Superior temporal gyrus (tissue), 1 donor: ENCODE results near the gene LRMDA.

Experiments used
- DNase-seq: peaks from one replicate; pipeline ENCODE4 v3.0.0-alpha.2; 2016; ENCODE audit errors: extremely low spot score

Gene LRMDA

DNA sequence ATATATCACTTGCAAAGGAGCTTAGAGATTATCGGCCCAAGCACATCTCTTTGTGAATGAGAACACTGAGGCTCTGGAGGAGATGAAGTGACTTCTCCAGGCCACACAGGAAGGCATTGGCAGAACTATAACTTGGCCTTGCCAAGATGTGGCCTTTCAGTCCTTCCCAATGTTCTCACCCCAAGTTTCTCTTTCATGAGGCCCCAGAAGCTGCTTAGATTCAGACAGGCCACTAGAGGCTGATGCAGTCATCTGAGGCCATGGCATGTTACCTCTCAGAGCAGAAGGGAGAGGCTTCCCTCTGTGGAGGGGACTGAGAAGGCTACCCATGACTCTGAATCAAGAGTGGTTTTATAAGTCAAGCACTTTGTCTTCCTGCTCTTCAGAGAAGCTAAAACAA lies 1003.7 kb downstream of the LRMDA start:
- DNase-seq = no peak

GRCh38 chr10:76436401-76436811 lies 1005.0 kb downstream of the LRMDA start:
- no peak for DNase-seq

- no peak for DNase-seq
Observed at GRCh38 chr10:76436981-76437380, 1005.6 kb downstream of the LRMDA start.

- DNase-seq = no peak
Observed at GRCh38 chr10:76440426-76440825, 1009.0 kb downstream of the LRMDA start.

- DNase-seq = no peak
Observed at GRCh38 chr10:76442113-76442512, 1010.7 kb downstream of the LRMDA start.

DNA sequence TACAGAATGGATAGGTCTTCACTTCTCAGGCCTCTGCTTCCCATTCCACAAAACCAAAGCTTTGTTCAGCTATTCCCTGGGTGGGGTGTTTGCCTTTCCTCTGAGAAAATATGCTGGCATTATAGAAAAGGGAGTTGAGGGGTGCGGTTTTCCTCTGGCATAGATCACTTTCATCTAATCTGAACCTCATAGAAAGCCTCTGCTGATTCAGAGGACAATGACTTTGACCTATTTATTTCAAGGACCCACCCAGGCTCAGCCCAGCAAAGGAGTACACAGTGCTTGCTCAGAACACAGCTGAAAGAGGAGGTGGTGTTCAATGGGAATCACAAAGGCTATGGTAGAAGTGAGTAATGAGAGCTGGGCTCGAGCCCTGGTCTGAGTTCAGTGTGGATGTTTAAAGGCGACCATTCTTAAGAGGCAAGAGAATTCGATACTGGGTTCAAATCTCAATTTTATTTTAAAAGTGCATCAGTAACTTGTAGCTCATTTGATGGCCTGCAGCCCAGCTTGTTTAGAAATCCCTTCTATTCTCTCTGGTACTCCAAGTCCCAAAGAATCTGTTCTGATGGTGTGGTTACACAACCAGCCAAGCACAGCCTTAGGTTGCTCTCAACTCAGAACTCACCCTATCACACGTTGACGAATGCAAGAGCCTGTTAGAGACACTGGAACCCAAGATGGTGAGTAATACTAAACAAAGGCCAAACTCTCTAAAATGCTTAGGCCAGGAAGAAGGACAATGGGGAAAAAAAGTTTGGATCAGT lies 1012.8 kb downstream of the LRMDA start:
- DNase-seq = no peak

DNA sequence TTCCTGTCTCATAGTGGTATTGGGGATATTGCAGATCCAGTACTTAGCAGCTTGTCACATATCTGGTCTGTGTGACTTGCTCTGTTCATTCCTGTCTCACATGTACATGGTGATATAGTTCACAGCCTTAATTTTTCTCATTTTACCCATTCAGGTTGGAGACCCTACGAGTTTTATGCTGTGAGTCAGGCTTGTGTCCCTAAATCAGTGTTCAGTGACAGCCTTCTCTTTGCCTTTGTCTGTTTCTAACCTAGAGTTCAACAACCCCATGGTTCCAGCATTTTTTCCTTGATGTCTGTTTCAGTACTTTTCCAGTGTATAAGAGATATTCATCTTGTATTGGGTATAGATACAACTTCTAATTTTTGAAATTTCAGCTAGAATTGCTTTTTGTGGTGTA lies 1016.2 kb downstream of the LRMDA start:
- no peak for DNase-seq

- DNase-seq = no peak
Observed at GRCh38 chr10:76451911-76452310, 1020.5 kb downstream of the LRMDA start.

DNA sequence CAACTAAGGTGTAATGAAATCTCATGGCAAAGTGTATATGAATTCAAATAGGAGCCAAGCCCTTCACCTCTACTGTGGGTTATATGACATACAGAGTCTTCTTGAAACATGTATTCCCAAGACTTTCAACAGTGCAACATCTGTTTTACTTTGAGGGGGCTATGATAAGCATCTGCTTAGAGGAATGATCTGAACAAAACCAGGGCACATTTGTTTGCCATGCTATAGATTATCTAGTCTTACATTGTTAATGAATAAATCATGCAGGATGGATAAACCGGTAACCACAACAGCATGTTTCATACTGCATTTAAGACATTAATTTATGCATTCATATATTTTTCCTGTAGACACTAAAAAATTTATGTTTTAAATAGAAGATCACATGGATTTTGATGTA lies 1021.9 kb downstream of the LRMDA start:
- DNase-seq = no peak

DNA sequence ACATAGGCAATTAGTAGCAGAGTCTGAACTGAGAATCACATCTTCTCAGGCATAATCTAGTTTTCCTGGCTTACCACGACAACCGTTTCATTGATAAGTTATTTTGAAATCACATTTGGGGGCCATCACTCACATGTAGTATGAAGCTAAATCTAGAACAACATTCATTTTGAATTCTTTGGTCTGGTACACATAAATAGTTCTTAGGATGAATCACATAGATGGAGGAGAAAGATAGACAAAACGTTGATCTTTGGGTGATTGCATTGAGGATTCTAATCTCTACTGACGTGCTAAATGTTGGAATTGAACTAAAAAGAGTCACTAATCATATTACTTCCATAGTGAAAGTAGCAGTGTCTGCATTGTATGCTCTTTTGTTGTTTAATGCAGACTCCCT lies 1022.6 kb downstream of the LRMDA start:
- DNase-seq = no peak

GRCh38 chr10:76454506-76455140 lies 1023.2 kb downstream of the LRMDA start:
- DNase-seq = no peak

DNA sequence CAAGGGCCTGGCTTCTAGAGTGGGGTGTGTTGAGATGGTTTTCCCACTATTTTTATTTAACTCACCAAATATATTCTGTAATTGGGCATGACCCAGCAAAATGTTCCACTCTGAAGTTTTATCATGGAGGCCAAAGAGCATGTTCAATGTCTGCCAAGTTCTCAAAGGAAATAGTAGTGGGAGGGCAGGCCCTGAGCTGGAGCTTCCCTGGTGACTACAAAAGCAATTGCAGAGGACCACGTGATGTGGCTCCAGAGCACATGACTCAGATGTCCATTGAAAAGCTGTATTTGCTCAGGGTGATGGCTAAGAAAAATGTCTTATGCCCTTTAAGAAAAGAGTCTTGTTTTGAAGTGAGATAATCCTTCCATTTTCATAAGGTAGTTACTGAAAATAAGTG lies 1024.8 kb downstream of the LRMDA start:
- no peak for DNase-seq

DNA sequence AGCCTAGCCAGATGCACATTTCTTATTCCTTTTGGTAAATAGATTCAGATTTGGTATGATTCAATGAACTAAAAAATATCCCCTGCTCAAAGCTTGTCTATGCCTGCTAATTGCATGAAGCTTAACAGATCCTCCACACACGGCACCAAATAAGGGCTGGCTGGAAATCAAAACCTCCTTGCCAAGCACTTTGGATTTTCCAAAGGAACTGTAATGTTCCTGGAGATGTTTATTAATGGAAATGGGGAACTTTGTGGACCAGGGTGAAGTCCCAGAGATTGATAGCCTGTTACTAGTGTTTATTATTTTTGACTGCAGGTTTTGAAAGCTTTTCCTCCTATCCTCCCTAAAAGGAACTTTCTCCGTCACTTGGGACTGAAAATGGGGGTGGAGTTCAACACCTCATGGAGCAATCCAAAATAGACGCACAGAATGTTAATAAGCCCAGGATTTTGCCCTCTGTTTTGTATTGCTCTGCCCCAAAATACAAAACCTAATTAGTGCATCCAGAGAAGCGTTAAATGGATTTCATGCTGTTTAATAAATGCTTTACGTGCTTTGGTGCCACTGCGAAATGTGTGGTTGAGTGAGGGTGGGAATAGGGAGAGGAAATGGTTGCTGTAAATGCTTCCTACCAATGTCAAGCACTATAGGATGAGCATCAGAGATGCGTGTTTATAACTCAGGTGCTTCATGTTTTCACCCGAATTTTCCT lies 1027.7 kb downstream of the LRMDA start:
- DNase-seq = peak; percentile 48

DNA sequence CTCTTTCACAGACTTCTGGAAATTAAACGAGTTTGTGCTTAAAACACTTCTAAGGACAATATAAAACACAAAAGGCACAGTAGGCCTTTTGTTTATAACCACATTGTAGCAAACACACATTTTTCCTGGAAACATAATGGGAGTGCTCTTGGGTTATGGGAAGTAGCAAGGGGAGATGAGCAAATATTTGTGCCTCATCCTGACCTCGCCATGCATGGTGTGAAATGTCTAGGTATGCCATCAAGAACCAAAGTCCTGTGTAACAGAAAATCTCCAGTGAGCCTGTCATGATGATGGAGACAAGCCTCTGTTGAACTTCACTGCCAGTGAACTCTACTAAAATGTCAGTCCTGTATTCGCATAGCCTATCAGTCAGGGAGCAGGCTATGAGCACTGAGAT lies 1029.6 kb downstream of the LRMDA start:
- no peak for DNase-seq

- no peak for DNase-seq
Observed at GRCh38 chr10:76463111-76463510, 1031.7 kb downstream of the LRMDA start.

DNA sequence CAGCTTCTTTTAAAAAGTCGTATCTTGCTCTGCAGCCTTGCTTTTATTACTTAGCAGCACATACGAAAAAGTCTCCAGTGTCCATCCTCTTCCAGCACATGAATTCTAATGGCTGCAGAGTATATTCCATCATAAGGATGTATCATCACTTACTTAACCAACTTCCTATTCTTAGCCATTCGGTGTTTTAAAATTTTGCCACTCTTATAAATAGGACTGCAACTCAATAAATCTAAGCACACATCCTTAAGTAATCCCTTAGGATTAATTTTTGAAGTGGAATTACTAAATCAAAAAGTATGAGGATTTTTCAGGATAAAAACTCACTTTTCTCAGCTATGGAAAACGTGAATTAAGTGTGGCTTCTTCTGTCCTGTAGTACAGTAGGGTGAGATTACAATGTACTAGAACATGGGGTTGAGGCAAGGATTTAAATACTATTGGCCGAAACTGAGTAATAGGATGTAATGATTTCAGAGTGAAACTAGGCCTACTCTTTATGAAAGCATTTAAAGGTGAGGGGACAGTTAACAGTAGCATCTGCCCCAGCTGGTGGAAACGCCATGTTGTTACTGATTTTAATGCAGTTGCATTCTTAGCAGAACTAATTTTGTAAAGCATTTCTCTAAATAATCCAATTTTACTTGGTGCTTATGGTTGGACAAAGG lies 1035.5 kb downstream of the LRMDA start:
- no peak for DNase-seq

DNA sequence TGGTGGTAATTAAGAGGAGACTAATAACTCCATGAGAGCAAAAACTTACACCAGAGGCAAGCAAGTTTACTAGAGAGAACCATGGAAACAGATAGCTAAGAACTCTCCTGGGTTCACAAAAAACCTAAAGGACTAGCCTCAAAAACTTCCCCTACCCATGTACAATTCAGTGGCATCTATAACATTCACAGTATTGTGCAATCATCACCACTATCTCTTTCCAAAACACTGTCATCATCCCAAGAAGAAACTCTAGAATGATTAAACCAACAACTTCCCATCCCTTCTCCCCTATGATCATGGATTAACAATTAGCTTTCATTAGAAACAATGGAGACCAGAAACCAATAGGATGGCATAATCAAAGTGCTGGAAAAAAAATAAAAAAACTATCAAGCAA lies 1038.3 kb downstream of the LRMDA start:
- no peak for DNase-seq

- no peak for DNase-seq
Observed at GRCh38 chr10:76479103-76479790, 1047.8 kb downstream of the LRMDA start.

GRCh38 chr10:76481178-76481577 lies 1049.8 kb downstream of the LRMDA start:
- DNase-seq = no peak

GRCh38 chr10:76487582-76487981 lies 1056.2 kb downstream of the LRMDA start:
- DNase-seq = no peak

DNA sequence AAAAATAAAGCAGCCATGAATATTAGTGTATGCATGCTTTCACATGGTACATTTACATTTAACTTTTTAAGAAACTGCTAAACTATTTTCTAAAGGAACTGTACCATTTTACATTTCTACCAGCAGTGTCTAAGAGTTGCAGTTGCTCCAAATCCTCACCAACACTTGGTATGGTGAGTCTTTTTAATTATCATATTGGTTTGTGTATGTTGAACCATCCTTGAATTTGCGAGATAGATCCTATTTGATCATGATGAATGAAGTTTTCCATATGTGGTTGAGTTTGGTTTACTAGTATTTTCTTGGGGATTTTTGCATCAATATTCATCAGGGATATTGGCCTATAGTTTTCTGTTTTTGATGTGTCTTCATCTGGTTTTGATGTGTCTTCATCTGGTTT lies 1057.2 kb downstream of the LRMDA start:
- no peak for DNase-seq

DNA sequence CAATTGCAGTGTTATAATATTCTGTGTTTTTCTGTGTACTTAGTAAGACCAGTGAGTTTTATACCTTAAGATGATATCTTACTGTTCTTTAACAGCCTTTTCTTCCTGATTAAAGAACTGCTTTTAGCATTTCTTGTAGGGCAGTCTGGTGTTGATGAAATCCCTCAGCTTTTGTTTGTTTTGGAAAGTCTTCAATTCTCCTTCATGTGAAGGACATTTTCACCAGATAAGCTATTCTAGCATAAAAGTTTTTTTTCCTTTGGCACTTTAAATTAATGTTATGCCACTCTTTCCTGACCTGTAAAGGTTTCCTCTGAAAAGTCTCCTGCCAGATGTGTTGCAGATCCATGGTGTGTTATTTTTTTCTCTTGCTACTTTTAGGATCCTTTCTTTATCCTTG lies 1059.8 kb downstream of the LRMDA start:
- DNase-seq = no peak
